ENCODE data around the gene C20orf141.
"Not testable (repeated sequence)": the region's sequence is repeated elsewhere in the genome, so short reads cannot be mapped to it uniquely, and the experiment has no call there.

The C20orf141 gene

GRCh38 chr20:2814587-2815051 is at the start of gene C20orf141:
TSS of gene C20orf141 (plus strand) at chr20:2814987. CDS start at chr20:2815185, 198 bp downstream.
- DNase-seq (ENCODE audit: low spot score), result no peak

- DNase-seq (ENCODE audit: low spot score), result no peak
These were observed 46.8 kb upstream of the C20orf141 start for GRCh38 chr20:2767768-2768631.

- DNase-seq (ENCODE audit: low spot score), result no peak
These were observed 46.2 kb upstream of the C20orf141 start for GRCh38 chr20:2768632-2769015.

- not testable (repeated sequence) for DNase-seq (ENCODE audit: low spot score)
These were observed 44.7 kb upstream of the C20orf141 start for GRCh38 chr20:2770091-2770490.

- DNase-seq (ENCODE audit: low spot score), result no peak
These were observed 43.1 kb upstream of the C20orf141 start for GRCh38 chr20:2771631-2772080.

- DNase-seq (ENCODE audit: low spot score), result no peak
These were observed 41.0 kb upstream of the C20orf141 start for GRCh38 chr20:2773812-2774211.

- DNase-seq (ENCODE audit: low spot score), result no peak
These were observed 39.6 kb upstream of the C20orf141 start for GRCh38 chr20:2775139-2775538.

- DNase-seq (ENCODE audit: low spot score), result no peak
These were observed 36.0 kb upstream of the C20orf141 start for GRCh38 chr20:2778602-2779321.

GRCh38 chr20:2780948-2781347 is 33.8 kb upstream of the C20orf141 start:
- DNase-seq (ENCODE audit: low spot score), result no peak

GRCh38 chr20:2783908-2784566 is 30.8 kb upstream of the C20orf141 start:
- no peak for DNase-seq (ENCODE audit: low spot score)

- no peak for DNase-seq (ENCODE audit: low spot score)
These were observed 21.3 kb upstream of the C20orf141 start for GRCh38 chr20:2793471-2793870.

- no peak for DNase-seq (ENCODE audit: low spot score)
These were observed 20.5 kb upstream of the C20orf141 start for GRCh38 chr20:2794202-2794748.

- no peak for DNase-seq (ENCODE audit: low spot score)
These were observed 19.8 kb upstream of the C20orf141 start for GRCh38 chr20:2794866-2795447.

- DNase-seq (ENCODE audit: low spot score), result no peak
These were observed 19.3 kb upstream of the C20orf141 start for GRCh38 chr20:2795451-2795850.

- DNase-seq (ENCODE audit: low spot score), result no peak
These were observed 18.7 kb upstream of the C20orf141 start for GRCh38 chr20:2796011-2796660.

- DNase-seq (ENCODE audit: low spot score), result no peak
These were observed 17.4 kb upstream of the C20orf141 start for GRCh38 chr20:2797136-2797983.

- DNase-seq (ENCODE audit: low spot score), result no peak
These were observed 16.5 kb upstream of the C20orf141 start for GRCh38 chr20:2798095-2798805.

GRCh38 chr20:2798814-2799213 is 16.0 kb upstream of the C20orf141 start:
- peak; percentile 19 for DNase-seq (ENCODE audit: low spot score)

GRCh38 chr20:2799271-2799670 is 15.5 kb upstream of the C20orf141 start:
- DNase-seq (ENCODE audit: low spot score), result peak; percentile 8
